GM18951 (cell line): Measurements from ENCODE around the gene TMEM209.
A peak's percentile ranks its signal among the peaks of the same experiment; 100 is the strongest.
"Not testable (repeated sequence)": the region's sequence is repeated elsewhere in the genome, so short reads cannot be mapped to it uniquely, and the experiment has no call there.

Source experiments
- POLR2A ChIP-seq: IDR thresholded peaks from 4 replicates; pipeline ENCODE4 v1.6.1; 2011; ENCODE audit warnings: mild to moderate bottlenecking; ENCODE audit not compliant: insufficient read length, insufficient read depth; ENCODE audit errors: extremely low read depth
- in situ Hi-C: fragments of 300-500 bp; cut with MboI; formaldehyde crosslinking; loops from one replicate; pipeline ENCODE4 v1.12.0; 2022; ENCODE audit warnings: low sequenced_read_pairs, mixed read lengths, inconsistent platforms; ENCODE audit not compliant: unreplicated experiment

TMEM209 gene

GRCh38 chr7:130205084-130205947 lies at the start of gene TMEM209:
TMEM209 (minus strand) TSS chr7:130205406; CDS start chr7:130205375, 31 bp downstream.
- in situ Hi-C loops = no loop called here
- peak; percentile 96 for TF ChIP-seq POLR2A

GRCh38 chr7:130254555-130254954 lies 49.3 kb upstream of the TMEM209 start:
- in situ Hi-C loops = no loop called here
- no peak for TF ChIP-seq POLR2A

GRCh38 chr7:130249626-130250025 lies 44.4 kb upstream of the TMEM209 start:
- in situ Hi-C loops = not testable (repeated sequence)

DNA sequence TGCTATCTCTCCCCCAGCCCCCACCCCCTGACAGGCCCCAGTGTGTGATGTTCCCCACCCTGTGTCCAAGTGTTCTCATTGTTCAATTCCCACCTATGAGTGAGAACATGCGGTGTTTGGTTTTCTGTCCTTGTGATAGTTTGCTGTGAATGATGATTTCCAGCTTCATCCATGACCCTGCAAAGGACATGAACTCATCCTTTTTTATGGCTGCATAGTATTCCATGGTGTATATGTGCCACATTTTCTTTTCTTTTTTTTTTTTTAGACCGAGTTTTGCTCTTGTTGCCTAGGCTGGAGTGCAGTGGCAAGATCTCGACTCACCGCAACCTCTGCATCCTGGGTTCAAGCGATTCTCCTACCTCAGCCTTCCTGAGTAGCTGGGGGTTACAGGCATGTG lies 43.6 kb upstream of the TMEM209 start:
- in situ Hi-C loops = not testable (repeated sequence)

- in situ Hi-C loops = not testable (repeated sequence)
These were observed 41.3 kb upstream of the TMEM209 start for GRCh38 chr7:130246491-130246890.

GRCh38 chr7:130243486-130243885 lies 38.3 kb upstream of the TMEM209 start:
- in situ Hi-C loops = not testable (repeated sequence)

- in situ Hi-C loops = no loop called here
- TF ChIP-seq POLR2A = no peak
These were observed 37.2 kb upstream of the TMEM209 start for GRCh38 chr7:130242198-130243014.

DNA sequence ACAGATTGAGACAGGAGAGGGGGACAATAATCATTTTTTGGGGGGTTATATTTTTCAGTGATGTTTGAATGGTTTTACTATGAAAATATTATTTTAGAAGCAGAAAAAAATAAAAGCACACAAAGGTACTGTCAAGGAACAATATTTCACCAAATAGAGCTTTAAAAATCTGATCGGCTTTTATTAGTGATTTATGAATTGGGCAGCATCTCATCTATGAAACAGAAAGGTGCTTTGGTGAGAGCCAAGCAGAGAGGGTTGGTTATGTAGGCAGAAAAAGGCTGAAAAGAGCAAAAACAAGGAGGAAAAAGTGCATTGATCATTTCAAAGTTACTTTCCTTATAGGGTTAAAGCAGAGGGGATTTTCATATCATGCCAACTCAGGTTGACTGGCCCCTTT lies 35.0 kb upstream of the TMEM209 start:
- TF ChIP-seq POLR2A = no peak
- in situ Hi-C loops = no loop called here

DNA sequence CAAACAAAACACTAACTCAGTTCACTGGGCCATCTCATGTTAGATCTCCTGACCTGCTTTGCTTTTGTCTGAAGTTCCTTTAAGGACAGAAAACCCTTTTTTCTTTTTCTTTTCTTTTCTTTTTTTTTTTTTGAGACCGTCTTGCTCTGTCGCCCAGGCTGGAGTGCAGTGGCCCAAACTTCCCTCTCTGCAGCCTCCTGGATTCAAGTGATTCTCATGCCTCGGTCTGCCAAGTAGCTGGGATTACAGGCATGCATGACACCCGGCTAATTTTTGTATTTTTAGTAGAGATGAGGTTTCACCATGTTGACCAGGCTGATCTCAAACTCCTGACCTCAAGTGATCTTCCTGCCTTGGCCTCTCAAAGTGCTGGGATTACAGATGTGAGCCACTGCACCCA lies 31.2 kb upstream of the TMEM209 start:
- in situ Hi-C loops = not testable (repeated sequence)

DNA sequence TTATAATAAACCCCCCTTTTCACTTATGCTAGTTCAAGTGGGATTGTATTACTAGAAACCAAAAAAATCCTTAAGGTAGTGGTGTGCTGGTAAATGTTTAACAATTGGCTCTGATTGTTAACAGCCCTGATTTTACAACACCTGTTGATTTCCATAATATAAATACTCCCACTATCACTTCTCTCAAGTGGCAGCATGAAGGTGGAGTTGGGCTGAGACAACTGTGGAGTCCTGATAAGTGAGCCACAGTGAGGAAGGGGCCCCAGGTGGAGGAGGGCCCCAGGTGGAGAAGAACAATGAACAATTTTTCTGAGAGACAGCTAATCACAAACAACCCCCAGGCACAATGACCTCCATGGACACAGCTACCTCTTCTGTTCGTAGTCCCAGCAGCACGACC lies 28.9 kb upstream of the TMEM209 start:
- in situ Hi-C loops = no loop called here
- no peak for TF ChIP-seq POLR2A

DNA sequence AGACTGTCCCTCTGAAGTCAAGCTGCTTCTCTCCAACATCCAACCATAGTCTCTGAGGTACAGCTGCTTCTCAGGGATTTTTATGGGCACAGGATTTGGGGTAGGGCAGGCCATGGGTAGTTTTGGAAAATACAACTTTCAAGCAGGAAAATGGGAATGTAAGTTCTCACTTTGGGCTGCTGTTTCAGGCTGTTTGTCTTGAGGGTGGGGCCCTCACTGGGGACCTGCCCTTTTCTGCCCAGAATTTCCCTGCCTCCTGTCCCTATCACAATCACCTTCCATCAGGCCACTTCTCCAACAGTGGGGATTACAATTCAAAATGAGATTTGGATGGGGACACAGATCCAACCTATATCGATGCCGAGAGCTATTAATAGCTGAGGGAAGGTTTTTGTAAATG lies 27.0 kb upstream of the TMEM209 start:
- no peak for TF ChIP-seq POLR2A
- in situ Hi-C loops = no loop called here

GRCh38 chr7:130231792-130232191 lies 26.6 kb upstream of the TMEM209 start:
- in situ Hi-C loops = no loop called here
- no peak for TF ChIP-seq POLR2A

GRCh38 chr7:130229981-130230380 lies 24.8 kb upstream of the TMEM209 start:
- in situ Hi-C loops = not testable (repeated sequence)

DNA sequence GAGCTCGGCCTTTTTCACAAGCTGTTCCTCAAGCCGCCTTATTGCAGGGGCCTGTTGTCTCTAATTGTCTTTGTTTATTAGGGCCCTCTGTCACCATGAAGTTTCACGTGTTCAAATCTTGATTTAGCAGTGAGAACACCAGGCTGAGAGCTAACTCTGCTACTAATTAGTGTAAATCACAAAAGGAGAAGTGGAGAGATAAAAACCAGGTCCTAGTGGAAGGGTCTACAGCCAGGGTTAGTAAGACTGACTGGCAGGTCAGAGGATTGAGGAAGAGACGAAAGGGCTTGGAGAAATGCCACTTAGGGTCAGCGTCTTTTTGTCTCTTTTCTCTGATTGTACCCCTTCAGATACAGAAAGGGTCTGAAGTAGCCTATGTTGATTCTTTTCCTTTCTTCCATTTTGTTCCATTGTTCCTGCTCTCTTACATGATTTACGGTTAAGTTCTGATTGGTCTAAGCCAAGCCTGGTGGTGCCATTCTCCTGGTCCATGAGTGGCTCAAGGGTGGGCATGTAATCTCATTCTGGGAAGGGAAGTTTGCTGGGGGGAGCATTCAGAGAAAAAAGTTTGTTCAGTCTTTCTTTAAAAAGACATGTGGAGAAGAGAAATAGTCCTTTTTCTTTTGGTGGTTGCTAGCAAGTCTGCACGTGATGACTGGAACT lies 23.8 kb upstream of the TMEM209 start:
- TF ChIP-seq POLR2A = no peak
- in situ Hi-C loops = no loop called here
